Central memory CD4-positive, alpha-beta T cell (primary cell): ENCODE results near the gene FSTL4.

Source experiments
- DNase-seq: peaks from one replicate; pipeline ENCODE4 v3.0.0; 2022
- total RNA-seq, 3 experiments: gene quantifications; one replicate each; lab custom pipeline; 2026; lab: John Stamatoyannopoulos, UW

The FSTL4 gene
- total RNA-seq, result 0 to 1.3 (median 1.3) reads per million in 3 experiments

GRCh38 chr5:133612249-133612860, at the start of gene FSTL4:
FSTL4 (minus strand) TSS chr5:133612541.
- no peak for DNase-seq

- DNase-seq, result no peak
These were observed 49.0 kb upstream of the FSTL4 start for GRCh38 chr5:133661389-133661788.

GRCh38 chr5:133658327-133658726, 46.0 kb upstream of the FSTL4 start:
- no peak for DNase-seq

- no peak for DNase-seq
These were observed 44.7 kb upstream of the FSTL4 start for GRCh38 chr5:133657036-133657435.

- DNase-seq, result no peak
These were observed 43.6 kb upstream of the FSTL4 start for GRCh38 chr5:133655966-133656365.

- DNase-seq, result no peak
These were observed 41.4 kb upstream of the FSTL4 start for GRCh38 chr5:133653760-133654049.

GRCh38 chr5:133652951-133653759, 40.8 kb upstream of the FSTL4 start:
- DNase-seq, result no peak

GRCh38 chr5:133644000-133644865, 31.9 kb upstream of the FSTL4 start:
- DNase-seq, result no peak

GRCh38 chr5:133643365-133643764, 31.0 kb upstream of the FSTL4 start:
- DNase-seq, result no peak

- no peak for DNase-seq
These were observed 29.9 kb upstream of the FSTL4 start for GRCh38 chr5:133642153-133642722.

GRCh38 chr5:133641683-133642082, 29.3 kb upstream of the FSTL4 start:
- DNase-seq, result no peak

- no peak for DNase-seq
These were observed 27.6 kb upstream of the FSTL4 start for GRCh38 chr5:133639850-133640528.

GRCh38 chr5:133638436-133638835, 26.1 kb upstream of the FSTL4 start:
- no peak for DNase-seq

- DNase-seq, result no peak
These were observed 24.9 kb upstream of the FSTL4 start for GRCh38 chr5:133637206-133637605.

GRCh38 chr5:133635051-133635450, 22.7 kb upstream of the FSTL4 start:
- DNase-seq, result no peak

GRCh38 chr5:133627180-133627579, 14.8 kb upstream of the FSTL4 start:
- DNase-seq, result no peak

- DNase-seq, result no peak
These were observed 12.0 kb upstream of the FSTL4 start for GRCh38 chr5:133624316-133624715.

GRCh38 chr5:133618141-133618540, 5.8 kb upstream of the FSTL4 start:
- DNase-seq, result no peak

- no peak for DNase-seq
These were observed 1.4 kb upstream of the FSTL4 start for GRCh38 chr5:133613743-133614142.

- no peak for DNase-seq
These were observed 843 bp upstream of the FSTL4 start for GRCh38 chr5:133613184-133613583.

GRCh38 chr5:133611357-133612248, 738 bp downstream of the FSTL4 start:
- DNase-seq, result no peak
